ENCODE results near the gene ATF7IP.

Gene ATF7IP

GRCh38 chr12:14481201-14481600 lies 115.7 kb downstream of the ATF7IP start:
- no peak for DNase-seq (ENCODE audit: low read depth)

GRCh38 chr12:14482361-14482760 lies 116.9 kb downstream of the ATF7IP start:
- DNase-seq (ENCODE audit: low read depth): no peak

- no peak for DNase-seq (ENCODE audit: low read depth)
Observed at GRCh38 chr12:14482886-14483285, 117.4 kb downstream of the ATF7IP start.

- DNase-seq (ENCODE audit: low read depth): no peak
Observed at GRCh38 chr12:14495326-14495725, 129.8 kb downstream of the ATF7IP start.

GRCh38 chr12:14505626-14506596 lies 140.4 kb downstream of the ATF7IP start:
- DNase-seq (ENCODE audit: low read depth): no peak

GRCh38 chr12:14510574-14510973 lies 145.1 kb downstream of the ATF7IP start:
- DNase-seq (ENCODE audit: low read depth): no peak

- DNase-seq (ENCODE audit: low read depth): no peak
Observed at GRCh38 chr12:14514154-14514842, 148.8 kb downstream of the ATF7IP start.

GRCh38 chr12:14514946-14515345 lies 149.5 kb downstream of the ATF7IP start:
- no peak for DNase-seq (ENCODE audit: low read depth)

GRCh38 chr12:14521822-14522221 lies 156.3 kb downstream of the ATF7IP start:
- no peak for DNase-seq (ENCODE audit: low read depth)

GRCh38 chr12:14525964-14526363 lies 160.5 kb downstream of the ATF7IP start:
- no peak for DNase-seq (ENCODE audit: low read depth)

GRCh38 chr12:14532152-14532551 lies 166.7 kb downstream of the ATF7IP start:
- DNase-seq (ENCODE audit: low read depth): no peak

GRCh38 chr12:14537088-14537487 lies 171.6 kb downstream of the ATF7IP start:
- no peak for DNase-seq (ENCODE audit: low read depth)

GRCh38 chr12:14540801-14541462 lies 175.4 kb downstream of the ATF7IP start:
- DNase-seq (ENCODE audit: low read depth): no peak

- DNase-seq (ENCODE audit: low read depth): no peak
Observed at GRCh38 chr12:14545144-14546124, 180.0 kb downstream of the ATF7IP start.

- no peak for DNase-seq (ENCODE audit: low read depth)
Observed at GRCh38 chr12:14547571-14547970, 182.1 kb downstream of the ATF7IP start.

- no peak for DNase-seq (ENCODE audit: low read depth)
Observed at GRCh38 chr12:14548609-14549008, 183.1 kb downstream of the ATF7IP start.

Measured in T follicular helper cell (primary cell).